Hepatocyte (in vitro differentiated cells): ENCODE measurements around the gene WDR91. TPM values are rescaled to one million over a fixed set of nuclear protein-coding genes. Genes with fewer than 3 reads are reported as not detected.

ENCODE experiments used
- DNase-seq: peaks from one replicate; pipeline ENCODE4 v3.0.0-alpha.2; 2016; ENCODE audit warnings: low spot score
- H2AFZ ChIP-seq: fragments of 200-600 bp; sonication (generic); 2 replicates; pipeline ENCODE4 v1.6.0; 2016; ENCODE audit warnings: antibody characterized with exemption, mild to moderate bottlenecking
- H3K27ac ChIP-seq: fragments of 200-600 bp; sonication (generic); 2 replicates; pipeline ENCODE4 v1.5.1; 2016; ENCODE audit warnings: mild to moderate bottlenecking
- H3K27me3 ChIP-seq: fragments of 200-600 bp; sonication (generic); 2 replicates; pipeline ENCODE4 v1.6.1; 2016
- H3K36me3 ChIP-seq: fragments of 200-600 bp; sonication (generic); replicated peaks from 2 replicates; pipeline ENCODE4 v1.5.1; 2016; ENCODE audit warnings: low read depth; ENCODE audit not compliant: insufficient read depth
- H3K4me1 ChIP-seq: fragments of 200-600 bp; sonication (generic); 2 replicates; pipeline ENCODE4 v1.5.1; 2016; ENCODE audit warnings: mild to moderate bottlenecking, moderate library complexity; ENCODE audit not compliant: insufficient read depth
- H3K4me2 ChIP-seq: fragments of 200-600 bp; sonication (generic); 2 replicates; pipeline ENCODE4 v1.6.0; 2016
- H3K4me3 ChIP-seq: fragments of 200-600 bp; sonication (generic); 2 replicates; pipeline ENCODE4 v1.5.1; 2016; ENCODE audit warnings: mild to moderate bottlenecking
- H3K79me2 ChIP-seq: fragments of 200-600 bp; sonication (generic); 2 replicates; pipeline ENCODE4 v1.6.0; 2017; ENCODE audit warnings: mild to moderate bottlenecking
- H3K9me2 ChIP-seq: fragments of 200-600 bp; sonication (generic); replicated peaks from 2 replicates; pipeline ENCODE4 v1.6.0; 2017; ENCODE audit warnings: mild to moderate bottlenecking; ENCODE audit not compliant: insufficient read depth
- H3K9me3 ChIP-seq: fragments of 200-600 bp; sonication (generic); 2 replicates; pipeline ENCODE4 v1.5.1; 2016; ENCODE audit warnings: low read depth, mild to moderate bottlenecking
- H4K20me1 ChIP-seq: fragments of 200-600 bp; sonication (generic); 2 replicates; pipeline ENCODE4 v1.6.0; 2016; ENCODE audit warnings: mild to moderate bottlenecking; ENCODE audit not compliant: insufficient read depth, poor library complexity, severe bottlenecking
- EZH2 ChIP-seq: fragments of 200-600 bp; sonication (generic); IDR thresholded peaks from 2 replicates; pipeline ENCODE4 v1.6.1; 2016; ENCODE audit warnings: antibody characterized with exemption, mild to moderate bottlenecking, borderline replicate concordance
- EZH2phosphoT487 ChIP-seq: fragments of 200-600 bp; sonication (generic); IDR thresholded peaks from one replicate; pipeline ENCODE4 v1.6.1; 2018; ENCODE audit warnings: antibody characterized with exemption, mild to moderate bottlenecking, low read depth, moderate library complexity; ENCODE audit not compliant: unreplicated experiment, severe bottlenecking
- WGBS: methylation state at CpG from one replicate; pipeline ENCODE4 v1.1.6; 2016; ENCODE audit warnings: low lambda C conversion rate; ENCODE audit errors: missing lambda C conversion rate; 5-methylcytosine and 5-hydroxymethylcytosine counted together
- polyA plus RNA-seq: library from polyadenylated mRNA; unstranded; fragments of >200 nt; fragmentation: Nextera tagmentation; extraction: Ambion mirVana; gene quantifications from 2 replicates; pipeline ENCODE4 v1.2.1, GENCODE V29; 2016
- total RNA-seq: library from RNA; depleted of rRNA; stranded (reverse); fragments of >200 nt; gene quantifications from 2 replicates; pipeline ENCODE4 v1.2.3, GENCODE V29; 2014
- TF ChIP-seq, protein P1 (sequence below): fragments of 200-600 bp; sonication (generic); IDR thresholded peaks from 2 replicates; pipeline ENCODE4 v1.5.1; 2016; ENCODE audit warnings: antibody characterized with exemption, mild to moderate bottlenecking; ENCODE audit not compliant: poor library complexity

The WDR91 gene
- total RNA-seq, result 7.3 and 8.0 TPM in 2 replicates
- 8.2 and 8.5 TPM in 2 replicates for polyA plus RNA-seq

DNA sequence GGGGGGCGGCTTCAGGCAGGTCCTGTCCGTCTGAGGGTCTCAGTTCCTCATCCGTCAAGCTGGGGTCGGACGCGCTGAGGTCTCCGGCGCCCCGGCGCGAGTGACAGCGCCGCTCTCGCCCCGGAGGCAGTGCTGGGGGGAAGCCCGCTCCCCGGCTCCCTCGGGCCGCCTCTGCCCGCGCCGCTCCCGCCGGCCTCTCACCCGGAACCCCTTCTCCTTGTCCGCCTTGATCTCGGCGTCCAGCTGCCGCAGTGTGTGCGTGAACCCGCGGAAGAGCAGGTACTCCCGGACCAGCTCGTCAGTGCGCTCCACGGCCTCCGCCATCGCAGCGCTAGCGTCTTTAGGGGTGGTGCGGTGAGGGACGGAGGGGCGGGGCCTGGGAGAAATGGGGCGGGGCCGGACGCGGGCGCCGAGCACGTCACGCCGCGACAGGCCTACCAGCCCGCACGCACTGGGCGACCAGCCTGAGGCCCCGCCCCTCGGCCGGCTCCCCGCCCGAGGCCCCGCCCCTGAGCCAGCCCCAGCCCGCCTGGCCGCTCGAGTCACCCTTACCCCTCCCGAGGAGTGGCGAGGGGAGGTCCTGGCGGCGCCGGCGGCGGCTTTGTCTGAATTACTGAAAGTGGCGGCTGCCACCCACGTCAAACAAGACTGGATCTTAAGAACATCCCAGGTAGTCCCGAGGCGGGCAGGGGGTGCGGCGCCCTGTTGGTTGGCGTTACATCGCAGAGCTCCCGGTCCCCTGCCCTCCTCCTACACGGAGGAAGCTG, at the start of gene WDR91:
TSS of gene WDR91 (minus strand) at position 348 of the 767 bp plus-strand sequence. CDS start at position 324, 24 bp downstream.
- WGBS, result under 1% methylated on average over 52 of the region's 82 CpGs
- peak; percentile 98 for DNase-seq

DNA sequence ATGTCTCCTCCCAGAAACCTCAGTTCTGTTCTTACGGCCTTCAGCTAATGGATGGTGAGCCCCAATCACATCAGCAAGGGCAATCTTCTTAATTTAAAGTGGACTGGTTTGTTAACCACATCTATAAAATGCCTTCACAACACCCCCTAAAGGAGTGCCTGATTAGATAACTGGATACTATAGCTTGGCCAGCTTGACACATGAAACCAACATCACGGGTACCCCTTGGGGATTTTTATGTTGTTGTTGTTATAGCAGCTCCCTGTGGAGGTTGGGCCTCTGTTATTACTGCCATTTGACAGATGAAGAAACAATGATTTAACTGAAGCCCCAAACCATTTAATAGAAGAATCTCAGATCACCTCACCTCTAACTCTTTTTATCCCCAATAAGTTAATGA, 49.1 kb upstream of the WDR91 start:
- Histone ChIP-seq H3K27ac (no peak overlapping the region), H3K9me3 (no peaks in the 10 kb centered on the region), H4K20me1 (no peaks in the 10 kb centered on the region), H3K4me2 (no peak overlapping the region), H3K9me2 (no peaks in the 10 kb centered on the region), H3K27me3 (no peaks in the 10 kb centered on the region), H3K4me1 (peaks cover 11% of the 10 kb centered on the region), H2AFZ (no peak overlapping the region), H3K36me3 (no peaks in the 10 kb centered on the region), H3K4me3 (no peak overlapping the region), H3K79me2 (no peaks in the 10 kb centered on the region)
- TF ChIP-seq EZH2phosphoT487 (no peak), EZH2 (no peak)
- TF ChIP-seq, protein P1, sequence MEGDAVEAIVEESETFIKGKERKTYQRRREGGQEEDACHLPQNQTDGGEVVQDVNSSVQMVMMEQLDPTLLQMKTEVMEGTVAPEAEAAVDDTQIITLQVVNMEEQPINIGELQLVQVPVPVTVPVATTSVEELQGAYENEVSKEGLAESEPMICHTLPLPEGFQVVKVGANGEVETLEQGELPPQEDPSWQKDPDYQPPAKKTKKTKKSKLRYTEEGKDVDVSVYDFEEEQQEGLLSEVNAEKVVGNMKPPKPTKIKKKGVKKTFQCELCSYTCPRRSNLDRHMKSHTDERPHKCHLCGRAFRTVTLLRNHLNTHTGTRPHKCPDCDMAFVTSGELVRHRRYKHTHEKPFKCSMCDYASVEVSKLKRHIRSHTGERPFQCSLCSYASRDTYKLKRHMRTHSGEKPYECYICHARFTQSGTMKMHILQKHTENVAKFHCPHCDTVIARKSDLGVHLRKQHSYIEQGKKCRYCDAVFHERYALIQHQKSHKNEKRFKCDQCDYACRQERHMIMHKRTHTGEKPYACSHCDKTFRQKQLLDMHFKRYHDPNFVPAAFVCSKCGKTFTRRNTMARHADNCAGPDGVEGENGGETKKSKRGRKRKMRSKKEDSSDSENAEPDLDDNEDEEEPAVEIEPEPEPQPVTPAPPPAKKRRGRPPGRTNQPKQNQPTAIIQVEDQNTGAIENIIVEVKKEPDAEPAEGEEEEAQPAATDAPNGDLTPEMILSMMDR, result no peak
- WGBS, result 74% methylated on average over 2 of the region's 2 CpGs
- DNase-seq, result no peak

More for the DNA sequence above, at the start of gene WDR91:
- no peaks in the 10 kb centered on the region for H3K36me3 ChIP-seq
- TF ChIP-seq, protein P1, result peak; percentile 13
- TF ChIP-seq EZH2phosphoT487 (no peak), EZH2 (no peak)
- H3K9me3 ChIP-seq, result no peaks in the 10 kb centered on the region
- peak within 1 kb of the TSS; percentile 86 for H3K27ac ChIP-seq
- H3K4me2 ChIP-seq, result peak within 1 kb of the TSS; percentile 92
- H3K4me1 ChIP-seq, result peaks cover 11% of the 10 kb centered on the region
- no peaks in the 10 kb centered on the region for H4K20me1 ChIP-seq
- H2AFZ ChIP-seq, result peak within 1 kb of the TSS; percentile 91
- no peaks in the 10 kb centered on the region for H3K27me3 ChIP-seq
- H3K79me2 ChIP-seq, result peaks cover 8% of the 10 kb centered on the region
- peak within 1 kb of the TSS; percentile 81 for H3K4me3 ChIP-seq
- H3K9me2 ChIP-seq, result no peaks in the 10 kb centered on the region

DNA sequence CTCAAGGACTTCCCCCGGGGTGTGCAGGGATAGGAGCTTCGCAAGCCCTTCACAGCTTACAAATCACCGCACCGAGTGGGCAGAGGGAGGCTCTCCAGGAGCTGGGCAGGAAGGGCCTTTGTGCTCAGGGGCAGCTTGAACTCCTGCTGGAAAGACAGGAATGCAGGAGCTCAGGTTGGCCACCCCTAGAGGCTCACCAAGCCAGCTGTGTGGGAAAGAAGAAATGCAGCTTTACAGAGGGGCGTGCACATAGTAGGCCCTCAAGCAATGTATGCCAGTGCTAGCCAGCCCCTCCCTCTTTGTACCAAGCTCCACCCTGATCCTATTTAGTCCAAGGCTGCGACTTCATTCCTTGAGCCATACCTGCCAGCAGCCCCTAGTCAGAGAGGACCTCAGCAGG, 48.4 kb upstream of the WDR91 start:
- Histone ChIP-seq H4K20me1 (no peaks in the 10 kb centered on the region), H3K4me1 (peaks cover 11% of the 10 kb centered on the region), H3K79me2 (no peaks in the 10 kb centered on the region), H3K27me3 (no peaks in the 10 kb centered on the region), H3K4me3 (no peak overlapping the region), H3K36me3 (no peaks in the 10 kb centered on the region), H3K9me2 (no peaks in the 10 kb centered on the region), H2AFZ (no peak overlapping the region), H3K9me3 (no peaks in the 10 kb centered on the region), H3K27ac (no peak overlapping the region), H3K4me2 (no peak overlapping the region)
- TF ChIP-seq, protein P1, result no peak
- TF ChIP-seq EZH2, result no peak
- TF ChIP-seq EZH2phosphoT487, result no peak
- 91% methylated on average over 6 of the region's 6 CpGs for WGBS
- DNase-seq, result no peak
